Uterus (tissue), 2 donors: ENCODE measurements around the gene CTDSP1.

ENCODE experiments used
- POLR2A ChIP-seq, 2 donors: fragments of 450-650 bp; IDR thresholded peaks; one replicate each; pipeline ENCODE4 v1.6.1; 2016; ENCODE audit warnings: antibody characterized with exemption in 2 of 2, mild to moderate bottlenecking in 1 of 2, moderate library complexity in 1 of 2
- TF ChIP-seq, protein P1 (sequence below), 4 experiments: fragments of 200-600 bp in 2 of 4; fragments of 450-650 bp in 2 of 4; sonication (generic) in 2 of 4; IDR thresholded peaks; one replicate each; pipeline ENCODE4 v1.5.1; 2016 to 2019; ENCODE audit warnings: antibody characterized with exemption in 4 of 4, mild to moderate bottlenecking in 2 of 4, moderate library complexity in 1 of 4

DNA sequence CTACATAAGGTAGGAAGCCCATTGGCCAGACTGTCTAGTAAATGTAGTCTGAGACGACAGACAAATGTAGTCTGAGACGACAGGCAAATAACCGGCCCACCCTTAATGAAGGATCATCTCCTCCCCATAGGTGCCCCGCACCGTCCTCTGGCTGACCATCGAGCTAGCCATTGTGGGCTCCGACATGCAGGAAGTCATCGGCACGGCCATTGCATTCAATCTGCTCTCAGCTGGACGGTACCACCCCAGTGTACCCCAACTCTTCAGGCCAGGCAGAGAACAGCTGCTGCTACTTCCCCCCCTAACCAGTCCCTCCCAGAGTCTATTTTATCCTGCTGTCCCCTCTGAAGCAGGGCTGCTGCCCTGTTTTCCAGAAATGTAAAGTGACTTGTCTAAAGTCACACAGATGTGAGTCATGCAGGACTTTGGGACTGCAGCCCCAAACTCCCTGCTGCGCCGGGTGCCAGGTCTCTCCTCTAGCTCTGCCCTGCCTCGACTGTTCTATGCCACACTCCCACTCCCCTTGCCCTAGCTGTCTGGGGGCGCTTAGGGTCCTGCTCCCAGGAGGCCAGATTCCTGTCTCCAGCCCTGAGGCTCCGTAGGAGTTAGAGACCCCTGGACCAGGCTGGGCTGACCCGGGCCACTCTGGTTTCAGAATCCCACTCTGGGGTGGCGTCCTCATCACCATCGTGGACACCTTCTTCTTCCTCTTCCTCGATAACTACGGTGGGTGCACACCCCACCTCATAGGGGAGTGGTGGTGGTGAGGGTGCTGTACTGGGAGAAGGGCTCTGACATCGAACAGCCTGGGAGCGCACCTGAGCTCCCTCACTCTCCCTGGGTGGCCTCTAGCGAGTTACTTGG, 12.9 kb upstream of the CTDSP1 start:
- TF ChIP-seq, protein P1, sequence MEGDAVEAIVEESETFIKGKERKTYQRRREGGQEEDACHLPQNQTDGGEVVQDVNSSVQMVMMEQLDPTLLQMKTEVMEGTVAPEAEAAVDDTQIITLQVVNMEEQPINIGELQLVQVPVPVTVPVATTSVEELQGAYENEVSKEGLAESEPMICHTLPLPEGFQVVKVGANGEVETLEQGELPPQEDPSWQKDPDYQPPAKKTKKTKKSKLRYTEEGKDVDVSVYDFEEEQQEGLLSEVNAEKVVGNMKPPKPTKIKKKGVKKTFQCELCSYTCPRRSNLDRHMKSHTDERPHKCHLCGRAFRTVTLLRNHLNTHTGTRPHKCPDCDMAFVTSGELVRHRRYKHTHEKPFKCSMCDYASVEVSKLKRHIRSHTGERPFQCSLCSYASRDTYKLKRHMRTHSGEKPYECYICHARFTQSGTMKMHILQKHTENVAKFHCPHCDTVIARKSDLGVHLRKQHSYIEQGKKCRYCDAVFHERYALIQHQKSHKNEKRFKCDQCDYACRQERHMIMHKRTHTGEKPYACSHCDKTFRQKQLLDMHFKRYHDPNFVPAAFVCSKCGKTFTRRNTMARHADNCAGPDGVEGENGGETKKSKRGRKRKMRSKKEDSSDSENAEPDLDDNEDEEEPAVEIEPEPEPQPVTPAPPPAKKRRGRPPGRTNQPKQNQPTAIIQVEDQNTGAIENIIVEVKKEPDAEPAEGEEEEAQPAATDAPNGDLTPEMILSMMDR (IDR thresholded peaks at IDR 0.05) = no peak
- TF ChIP-seq POLR2A (IDR thresholded peaks at IDR 0.05) = no peak
